Prostate gland (tissue), 2 donors: ENCODE results near the gene KRT75. TPM values are rescaled to one million over a fixed set of nuclear protein-coding genes. Genes with fewer than 3 reads are reported as not detected.

Experiments used
- DNase-seq: peaks from one replicate; pipeline ENCODE4 v3.0.0-alpha.2; 2019; ENCODE audit warnings: low spot score
- H3K27ac ChIP-seq, 2 donors: fragments of 200-600 bp; sonication (generic); 2 replicates each; pipeline ENCODE4 v1.5.1; 2017 to 2019
- H3K27me3 ChIP-seq: fragments of 200-600 bp; sonication (generic); replicated peaks from 2 replicates; pipeline ENCODE4 v1.5.1; 2019; ENCODE audit not compliant: insufficient read depth
- H3K36me3 ChIP-seq, 2 donors: fragments of 200-600 bp; sonication (generic); 1 replicate in 1 of 2; 2 replicates in 1 of 2; pipeline versions ENCODE4 v1.5.1 to v1.8.1; 2017 to 2019
- H3K4me1 ChIP-seq: fragments of 200-600 bp; sonication (generic); replicated peaks from 2 replicates; pipeline ENCODE4 v1.5.1; 2019
- H3K4me3 ChIP-seq, 2 donors: fragments of 200-600 bp; sonication (generic); 2 replicates each; pipeline ENCODE4 v1.5.1; 2017 to 2019
- H3K9me3 ChIP-seq: fragments of 200-600 bp; sonication (generic); 2 replicates; pipeline ENCODE4 v1.5.1; 2017
- CTCF ChIP-seq, 4 experiments: fragments of 200-600 bp in 2 of 4; fragments of 450-650 bp in 2 of 4; sonication (generic) in 2 of 4; IDR thresholded peaks; 1 replicate in 3 of 4; 2 replicates in 1 of 4; pipeline ENCODE4 v1.5.1; 2016 to 2019; ENCODE audit warnings: antibody characterized with exemption in 4 of 4, mild to moderate bottlenecking in 2 of 4, moderate library complexity in 2 of 4
- POLR2A ChIP-seq: fragments of 450-650 bp; IDR thresholded peaks from one replicate; pipeline ENCODE4 v1.6.1; 2016; ENCODE audit warnings: antibody characterized with exemption, mild to moderate bottlenecking
- POLR2AphosphoS5 ChIP-seq: sonication (generic); formaldehyde crosslinking; IDR thresholded peaks from one replicate; pipeline ENCODE4 v1.6.1; 2017; ENCODE audit warnings: antibody characterized with exemption
- WGBS: methylation state at CpG from one replicate; pipeline ENCODE4 v1.1.5; 2018; 5-methylcytosine and 5-hydroxymethylcytosine counted together
- intact Hi-C: fragments of 100-400 bp; cut with DNase I; formaldehyde crosslinking; loops from one replicate; pipeline ENCODE4 v1.14.2; 2022
- total RNA-seq, 2 donors: library from RNA; depleted of rRNA; stranded (reverse); fragments of >200 nt; gene quantifications; one replicate each; pipeline ENCODE4 v1.1.0, GENCODE V29; 2016

KRT75 gene
- total RNA-seq, 2 donors from 2014 or later, result not detected

DNA sequence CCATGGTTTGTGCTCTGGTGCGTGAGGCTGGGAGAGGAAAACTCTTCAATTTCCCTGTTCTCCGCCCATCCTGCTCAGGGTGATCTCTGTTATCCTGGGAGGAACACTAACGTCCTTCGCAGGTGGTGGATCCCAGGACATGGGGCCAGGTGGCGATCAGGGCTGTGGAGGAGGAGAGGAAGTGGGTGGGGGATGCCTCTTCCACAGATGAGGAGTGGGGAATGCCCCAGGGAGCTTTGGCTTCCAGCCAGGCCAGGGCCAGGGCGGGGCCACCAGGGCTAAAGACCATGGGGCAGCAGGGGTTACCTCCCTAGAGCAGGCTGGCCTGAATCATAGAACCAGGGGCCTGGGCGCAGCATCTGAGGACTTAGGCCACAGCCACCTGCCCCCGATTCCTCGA, 3.3 kb upstream of the KRT75 start:
- no peaks in the 10 kb centered on the region for H3K27me3 ChIP-seq
- TF ChIP-seq POLR2AphosphoS5 (no peak), CTCF (IDR thresholded peaks at IDR 0.05) (no peak), POLR2A (no peak)
- H3K27ac ChIP-seq, result no peak overlapping the region
- no peaks in the 10 kb centered on the region for H3K36me3 ChIP-seq
- H3K9me3 ChIP-seq, result no peaks in the 10 kb centered on the region
- no peak for DNase-seq
- WGBS, result 81% methylated on average over 9 of the region's 9 CpGs
- intact Hi-C loops, result no loop called here
- no peak overlapping the region for H3K4me3 ChIP-seq
- H3K4me1 ChIP-seq, result no peaks in the 10 kb centered on the region

- H3K27me3 ChIP-seq, result no peaks in the 10 kb centered on the region
- H3K27ac ChIP-seq, result no peak overlapping the region
- no peak overlapping the region for H3K4me3 ChIP-seq
- H3K4me1 ChIP-seq, result no peaks in the 10 kb centered on the region
- no peak for DNase-seq
- H3K9me3 ChIP-seq, result no peaks in the 10 kb centered on the region
- intact Hi-C loops, result no loop called here
- TF ChIP-seq POLR2A (no peak), CTCF (IDR thresholded peaks at IDR 0.05) (no peak), POLR2AphosphoS5 (no peak)
- 75% methylated on average over 9 of the region's 9 CpGs for WGBS
- no peaks in the 10 kb centered on the region for H3K36me3 ChIP-seq
Measured at GRCh38 chr12:52436828-52437474, 2.8 kb upstream of the KRT75 start.

DNA sequence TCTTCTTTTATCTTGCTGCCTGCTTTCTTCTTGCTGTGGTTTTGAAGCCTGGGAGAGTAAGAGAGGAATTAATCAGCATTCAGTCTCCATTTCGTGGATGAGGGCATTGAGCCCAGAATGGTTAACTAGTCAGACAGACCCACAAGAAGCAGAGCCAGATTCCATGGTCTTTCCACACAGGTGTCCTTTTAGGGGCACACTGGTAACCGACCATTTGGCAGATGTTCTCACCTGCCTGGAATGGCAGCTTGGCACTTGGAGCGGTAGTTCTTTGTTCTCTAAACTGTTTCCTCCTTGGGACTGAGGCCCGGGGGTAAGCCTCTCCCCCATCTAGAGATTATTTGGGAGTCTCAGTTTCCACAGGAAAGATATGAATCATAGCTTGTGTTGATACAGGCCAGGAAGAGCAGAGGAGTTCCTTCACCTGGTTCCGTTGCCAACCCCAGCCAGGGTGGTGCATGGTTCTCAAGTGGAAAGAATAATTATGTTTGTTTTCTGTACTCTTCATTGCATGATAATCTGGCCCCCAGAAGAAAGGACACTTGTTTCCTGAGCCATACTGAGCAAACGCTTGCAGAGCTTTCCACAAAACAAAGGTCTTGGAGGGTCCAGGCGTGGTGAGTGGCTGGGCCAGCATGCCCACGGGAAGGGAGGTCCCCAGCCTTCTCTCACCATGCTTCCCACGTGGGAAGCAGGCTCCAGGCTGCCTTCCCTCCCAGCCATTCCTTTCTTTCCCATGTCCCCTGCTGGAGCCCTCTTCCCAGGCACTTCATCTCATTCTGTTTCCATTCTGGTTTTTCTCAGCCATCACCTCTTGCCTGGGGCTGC, 2.0 kb upstream of the KRT75 start:
- DNase-seq, result peak; percentile 57
- Histone ChIP-seq H3K27me3 (no peaks in the 10 kb centered on the region), H3K4me3 (no peak overlapping the region), H3K9me3 (no peaks in the 10 kb centered on the region), H3K4me1 (no peaks in the 10 kb centered on the region), H3K27ac (no peak overlapping the region), H3K36me3 (no peaks in the 10 kb centered on the region)
- 38% methylated on average over 9 of the region's 9 CpGs for WGBS
- intact Hi-C loops, result no loop called here
- TF ChIP-seq CTCF (IDR thresholded peaks at IDR 0.05), result no peak
- no peak for TF ChIP-seq POLR2A
- TF ChIP-seq POLR2AphosphoS5, result peak; percentile 46

GRCh38 chr12:52435659-52435999, 1.5 kb upstream of the KRT75 start:
- H3K27me3 ChIP-seq, result no peaks in the 10 kb centered on the region
- TF ChIP-seq POLR2AphosphoS5, result no peak
- TF ChIP-seq CTCF (IDR thresholded peaks at IDR 0.05), result no peak
- TF ChIP-seq POLR2A, result no peak
- no peaks in the 10 kb centered on the region for H3K9me3 ChIP-seq
- intact Hi-C loops, result no loop called here
- H3K36me3 ChIP-seq, result no peaks in the 10 kb centered on the region
- no peak for DNase-seq
- no peak overlapping the region for H3K27ac ChIP-seq
- H3K4me3 ChIP-seq, result no peak overlapping the region
- 55% methylated on average over 6 of the region's 6 CpGs for WGBS
- no peaks in the 10 kb centered on the region for H3K4me1 ChIP-seq
